HG03095 (cell line): ENCODE measurements around the gene SYNDIG1.
A peak's percentile ranks its signal among the peaks of the same experiment; 100 is the strongest.
"Not testable (repeated sequence)": the region's sequence is repeated elsewhere in the genome, so short reads cannot be mapped to it uniquely, and the experiment has no call there.

Experiments used
- ATAC-seq: cut with Tn5 transposase; IDR thresholded peaks from one replicate; pipeline ENCODE4 v1.9.1; 2021; ENCODE audit warnings: moderate library complexity; ENCODE audit not compliant: unreplicated experiment

Gene SYNDIG1

GRCh38 chr20:24605937-24606455, 136.6 kb downstream of the SYNDIG1 start:
- no peak for ATAC-seq

- no peak for ATAC-seq
These were observed 138.0 kb downstream of the SYNDIG1 start for GRCh38 chr20:24607402-24607801.

GRCh38 chr20:24608926-24609667, 139.7 kb downstream of the SYNDIG1 start:
- peak; percentile 61 for ATAC-seq

GRCh38 chr20:24609757-24610156, 140.3 kb downstream of the SYNDIG1 start:
- no peak for ATAC-seq

GRCh38 chr20:24610341-24611115, 141.1 kb downstream of the SYNDIG1 start:
- ATAC-seq, result no peak

- no peak for ATAC-seq
These were observed 142.1 kb downstream of the SYNDIG1 start for GRCh38 chr20:24611360-24612140.

- ATAC-seq, result no peak
These were observed 143.7 kb downstream of the SYNDIG1 start for GRCh38 chr20:24612799-24613775.

GRCh38 chr20:24614341-24614740, 144.9 kb downstream of the SYNDIG1 start:
- ATAC-seq, result no peak

- no peak for ATAC-seq
These were observed 145.9 kb downstream of the SYNDIG1 start for GRCh38 chr20:24615353-24615752.

GRCh38 chr20:24616258-24617079, 147.0 kb downstream of the SYNDIG1 start:
- ATAC-seq, result no peak

- ATAC-seq, result no peak
These were observed 147.6 kb downstream of the SYNDIG1 start for GRCh38 chr20:24617080-24617432.

GRCh38 chr20:24617757-24618450, 148.5 kb downstream of the SYNDIG1 start:
- ATAC-seq, result no peak

- no peak for ATAC-seq
These were observed 149.3 kb downstream of the SYNDIG1 start for GRCh38 chr20:24618739-24619138.

GRCh38 chr20:24619212-24619611, 149.8 kb downstream of the SYNDIG1 start:
- ATAC-seq, result no peak

- ATAC-seq, result no peak
These were observed 151.6 kb downstream of the SYNDIG1 start for GRCh38 chr20:24620937-24621519.

- ATAC-seq, result no peak
These were observed 153.4 kb downstream of the SYNDIG1 start for GRCh38 chr20:24622856-24623255.

GRCh38 chr20:24626141-24626540, 156.7 kb downstream of the SYNDIG1 start:
- ATAC-seq, result not testable (repeated sequence)

- no peak for ATAC-seq
These were observed 157.9 kb downstream of the SYNDIG1 start for GRCh38 chr20:24627291-24627690.
